Upper lobe of left lung (tissue), 4 donors: ENCODE results near the gene GDF10.

ENCODE experiments used
- EP300 ChIP-seq, 4 donors: sonication (generic); formaldehyde crosslinking; IDR thresholded peaks; one replicate each; pipeline ENCODE4 v1.5.1; 2017; ENCODE audit warnings: antibody characterized with exemption in 4 of 4, control low read depth in 2 of 4
- POLR2A ChIP-seq, 4 donors: fragments of 450-650 bp; IDR thresholded peaks; one replicate each; pipeline ENCODE4 v1.5.1; 2016 to 2017; ENCODE audit warnings: antibody characterized with exemption in 4 of 4, mild to moderate bottlenecking in 2 of 4
- TF ChIP-seq, protein P1 (sequence below), 6 experiments: fragments of 450-650 bp in 4 of 6; fragments of 200-600 bp in 2 of 6; sonication (generic) in 2 of 6; IDR thresholded peaks; one replicate each; pipeline ENCODE4 v1.5.1; 2016 to 2019; ENCODE audit warnings: antibody characterized with exemption in 6 of 6

DNA sequence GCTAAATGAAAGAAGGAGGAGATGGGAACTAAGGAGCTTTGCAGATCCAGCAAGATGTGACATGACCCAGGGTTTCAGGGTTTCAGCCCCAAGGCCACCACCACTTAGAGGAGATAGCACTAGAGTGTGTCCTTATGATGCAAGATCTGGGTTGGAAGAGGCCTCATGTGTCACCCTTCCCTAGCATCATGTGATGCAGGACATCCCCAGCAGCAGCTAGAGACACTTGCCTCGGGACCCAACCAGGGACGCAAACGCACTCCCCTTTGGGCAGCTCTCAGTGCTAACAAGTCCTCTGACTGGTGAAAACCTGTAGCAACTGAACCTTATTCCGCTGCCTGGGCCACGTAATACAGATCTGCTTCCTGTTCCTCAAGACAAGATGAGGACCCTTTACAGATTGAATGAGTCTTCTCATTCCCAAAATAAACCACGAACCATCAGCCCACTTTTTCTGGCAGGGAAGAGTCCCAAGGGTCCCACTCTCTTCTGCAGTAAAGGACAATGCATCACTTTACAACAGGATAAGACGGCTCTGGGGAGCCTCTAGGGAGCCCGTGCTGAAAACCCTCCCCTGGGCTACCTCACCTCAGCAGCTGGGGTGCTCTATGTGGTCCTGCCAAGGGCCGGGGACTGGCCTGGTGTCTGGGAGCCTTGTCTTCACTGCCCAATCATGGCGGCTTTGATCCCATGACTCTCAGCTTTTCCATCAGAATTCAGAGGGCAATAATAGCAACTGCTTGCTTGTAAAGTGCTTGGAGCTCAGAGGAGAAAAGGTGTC is 44.8 kb upstream of the GDF10 start:
- TF ChIP-seq, protein P1, sequence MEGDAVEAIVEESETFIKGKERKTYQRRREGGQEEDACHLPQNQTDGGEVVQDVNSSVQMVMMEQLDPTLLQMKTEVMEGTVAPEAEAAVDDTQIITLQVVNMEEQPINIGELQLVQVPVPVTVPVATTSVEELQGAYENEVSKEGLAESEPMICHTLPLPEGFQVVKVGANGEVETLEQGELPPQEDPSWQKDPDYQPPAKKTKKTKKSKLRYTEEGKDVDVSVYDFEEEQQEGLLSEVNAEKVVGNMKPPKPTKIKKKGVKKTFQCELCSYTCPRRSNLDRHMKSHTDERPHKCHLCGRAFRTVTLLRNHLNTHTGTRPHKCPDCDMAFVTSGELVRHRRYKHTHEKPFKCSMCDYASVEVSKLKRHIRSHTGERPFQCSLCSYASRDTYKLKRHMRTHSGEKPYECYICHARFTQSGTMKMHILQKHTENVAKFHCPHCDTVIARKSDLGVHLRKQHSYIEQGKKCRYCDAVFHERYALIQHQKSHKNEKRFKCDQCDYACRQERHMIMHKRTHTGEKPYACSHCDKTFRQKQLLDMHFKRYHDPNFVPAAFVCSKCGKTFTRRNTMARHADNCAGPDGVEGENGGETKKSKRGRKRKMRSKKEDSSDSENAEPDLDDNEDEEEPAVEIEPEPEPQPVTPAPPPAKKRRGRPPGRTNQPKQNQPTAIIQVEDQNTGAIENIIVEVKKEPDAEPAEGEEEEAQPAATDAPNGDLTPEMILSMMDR (IDR thresholded peaks at IDR 0.05), result no peak
- TF ChIP-seq POLR2A (IDR thresholded peaks at IDR 0.05) (no peak), EP300 (IDR thresholded peaks at IDR 0.05) (no peak)
